Inflammatory macrophage (primary cell): Measurements from ENCODE around the gene TRABD2B.

Source experiments
- DNase-seq, 2 donors: peaks; one replicate each; pipeline ENCODE4 v3.0.0-alpha.2; 2020 to 2022

Gene TRABD2B

DNA sequence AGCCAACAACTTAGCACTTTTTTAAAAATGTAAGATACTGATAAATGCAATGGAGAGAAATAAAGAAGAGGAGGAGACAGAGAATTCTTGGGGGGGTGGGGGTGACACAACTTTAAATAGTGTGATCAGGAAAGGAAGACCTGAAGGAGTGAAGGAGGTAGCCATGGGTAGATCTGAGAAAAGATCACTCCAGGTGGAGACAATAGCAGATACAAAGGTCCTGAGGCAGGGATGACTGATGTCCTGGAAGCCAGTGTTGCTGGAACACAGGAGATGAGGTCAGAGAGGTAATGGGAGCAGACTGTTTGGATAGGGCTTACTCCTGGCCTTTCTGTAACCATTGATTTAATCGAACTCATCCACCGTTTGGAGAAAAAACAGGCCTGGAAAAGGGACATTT is 24.6 kb upstream of the TRABD2B start:
- DNase-seq, result no peak

DNA sequence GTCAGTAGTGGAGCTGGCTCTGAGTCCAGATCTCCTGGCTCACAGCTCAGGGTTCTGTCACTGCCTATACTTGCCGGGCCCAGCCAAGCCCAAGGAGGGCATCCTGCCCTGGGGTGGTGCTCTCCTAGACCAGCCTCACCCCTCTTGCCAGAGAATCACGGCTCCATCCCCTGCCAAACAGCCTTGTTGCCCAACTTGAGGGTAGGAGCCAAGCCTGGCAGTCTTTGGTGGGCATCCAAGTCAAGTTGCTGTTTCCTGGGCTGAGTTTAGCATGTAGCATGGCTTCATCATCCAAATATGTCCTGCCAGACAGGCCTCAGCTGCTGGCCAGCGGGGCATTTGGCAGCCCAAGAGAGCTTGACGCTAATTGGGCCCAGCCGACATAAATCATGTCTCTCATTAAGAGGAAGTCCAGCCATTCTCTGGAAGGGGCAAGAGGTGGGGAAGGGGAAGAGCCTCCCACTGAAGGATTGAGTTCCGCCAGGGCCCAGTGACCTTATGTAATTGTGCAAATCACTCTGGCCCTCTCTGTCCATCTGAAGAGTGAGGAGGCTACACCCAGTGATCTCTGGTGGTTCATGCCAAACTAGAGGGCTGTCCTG is 22.6 kb upstream of the TRABD2B start:
- DNase-seq, result peak in 1 of 2 donors; percentile 2

DNA sequence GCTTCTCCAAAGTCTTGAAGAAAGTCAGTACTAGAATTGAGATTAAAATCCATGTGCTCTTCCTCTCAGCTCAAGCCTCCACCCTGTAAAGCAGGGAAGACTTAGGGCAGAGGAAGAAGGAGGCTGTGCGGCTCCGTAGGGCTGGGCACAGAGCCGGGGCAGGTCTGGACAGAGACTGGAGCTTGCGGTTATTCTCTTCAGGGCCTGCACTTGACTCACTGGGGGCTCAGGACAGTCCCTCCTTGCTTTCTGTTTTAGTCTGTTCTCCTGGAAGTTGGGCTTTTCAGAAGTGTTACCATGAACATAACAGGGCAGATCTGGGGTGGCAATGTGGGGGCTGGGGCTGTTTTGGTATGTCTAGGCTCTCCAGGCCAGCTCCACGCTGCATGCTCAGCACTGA is 21.6 kb upstream of the TRABD2B start:
- no peak for DNase-seq

DNA sequence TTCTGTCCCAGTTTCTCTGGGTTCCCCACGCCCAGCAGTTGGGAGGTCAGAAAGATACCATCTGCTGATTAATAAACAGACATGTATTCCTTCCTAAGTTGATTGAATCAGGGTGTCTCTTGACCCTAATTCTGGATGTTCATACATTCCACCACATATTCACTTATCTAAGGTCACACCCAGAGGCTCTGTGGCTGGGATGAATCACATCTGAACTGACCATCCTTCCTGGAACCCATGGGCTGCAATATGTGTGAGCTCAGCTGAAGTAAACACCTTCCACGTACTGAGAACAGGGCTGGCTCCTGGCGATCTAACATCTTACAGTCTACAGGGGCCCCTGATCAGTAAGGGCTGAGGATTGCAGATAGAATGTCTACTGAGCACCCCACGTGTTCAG is 20.5 kb upstream of the TRABD2B start:
- no peak for DNase-seq

DNA sequence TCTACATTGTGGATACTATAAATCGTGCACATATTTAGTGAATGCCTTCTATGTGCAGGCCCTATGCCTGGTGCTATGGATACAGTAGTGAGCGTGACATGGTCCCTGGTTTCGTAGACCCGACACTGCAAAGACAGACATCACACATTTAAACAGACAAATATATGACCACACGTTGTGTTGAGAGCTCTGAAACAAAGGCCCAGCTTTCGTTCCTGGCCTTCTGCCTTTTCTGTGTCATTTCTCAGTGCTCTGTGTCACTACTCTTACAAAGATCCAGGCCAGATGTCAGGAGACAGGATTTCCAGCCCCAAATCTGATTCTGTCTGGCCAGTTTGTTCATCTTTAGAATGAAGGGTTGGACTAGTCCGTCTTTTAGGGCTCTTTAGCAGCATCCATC is 19.3 kb upstream of the TRABD2B start:
- no peak for DNase-seq

DNA sequence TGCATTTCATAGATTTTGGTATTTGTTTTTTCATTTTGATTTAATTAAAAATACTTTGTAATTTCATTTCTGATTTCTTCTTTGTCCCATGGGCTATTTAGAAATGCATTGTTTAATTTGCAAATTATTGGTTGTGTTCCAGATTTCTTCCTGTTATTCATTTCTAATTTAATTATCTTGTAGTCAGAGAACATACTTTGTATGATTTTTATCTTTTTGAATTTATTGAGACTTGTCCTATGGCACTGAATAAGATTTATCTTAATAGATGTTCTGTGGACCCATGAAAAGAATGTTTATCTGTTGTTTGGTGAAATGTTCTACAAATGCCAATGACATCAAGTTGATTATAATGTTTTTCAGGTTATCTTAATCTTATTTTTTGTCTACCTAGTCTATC is 16.1 kb upstream of the TRABD2B start:
- no peak for DNase-seq

DNA sequence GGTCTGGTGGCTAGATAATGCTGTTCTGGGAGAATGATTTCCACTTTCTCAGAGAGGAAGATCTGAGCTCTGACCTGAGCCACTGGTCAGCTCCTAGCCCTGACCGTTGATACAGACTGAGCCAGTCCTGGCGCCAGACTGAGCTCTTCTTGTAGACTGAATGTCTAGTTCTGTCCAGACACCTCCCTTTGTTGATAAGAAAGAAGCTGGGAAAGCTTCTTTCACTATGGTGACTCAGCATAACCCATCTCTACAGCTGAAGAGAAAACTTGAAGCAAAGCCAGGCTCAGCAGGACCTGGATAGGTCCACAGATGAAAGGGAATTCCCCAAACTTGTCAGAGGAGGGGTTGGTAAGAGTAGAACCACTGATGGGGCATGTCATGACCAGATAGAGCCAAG is 9.9 kb upstream of the TRABD2B start:
- DNase-seq, result no peak

DNA sequence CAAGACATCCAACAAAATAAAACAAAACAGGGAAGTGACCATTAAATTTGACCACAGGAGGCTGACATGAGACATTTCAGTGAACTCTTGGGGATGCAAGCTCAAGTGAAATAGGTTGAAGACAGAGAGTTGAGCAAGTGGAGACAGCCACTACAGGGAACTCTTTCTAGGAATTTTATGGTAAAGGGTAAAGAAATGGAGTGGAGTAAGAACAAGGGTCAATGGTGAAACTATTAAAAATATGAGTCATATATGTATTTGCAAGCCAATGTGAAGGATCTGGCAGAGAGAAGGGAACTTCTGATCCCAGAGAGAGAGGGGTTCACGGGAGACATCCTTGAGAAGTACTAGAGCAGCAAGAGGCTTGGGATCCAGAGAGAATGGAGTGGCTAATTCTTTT is 9.1 kb upstream of the TRABD2B start:
- peak in 1 of 2 donors; percentile 49 for DNase-seq

DNA sequence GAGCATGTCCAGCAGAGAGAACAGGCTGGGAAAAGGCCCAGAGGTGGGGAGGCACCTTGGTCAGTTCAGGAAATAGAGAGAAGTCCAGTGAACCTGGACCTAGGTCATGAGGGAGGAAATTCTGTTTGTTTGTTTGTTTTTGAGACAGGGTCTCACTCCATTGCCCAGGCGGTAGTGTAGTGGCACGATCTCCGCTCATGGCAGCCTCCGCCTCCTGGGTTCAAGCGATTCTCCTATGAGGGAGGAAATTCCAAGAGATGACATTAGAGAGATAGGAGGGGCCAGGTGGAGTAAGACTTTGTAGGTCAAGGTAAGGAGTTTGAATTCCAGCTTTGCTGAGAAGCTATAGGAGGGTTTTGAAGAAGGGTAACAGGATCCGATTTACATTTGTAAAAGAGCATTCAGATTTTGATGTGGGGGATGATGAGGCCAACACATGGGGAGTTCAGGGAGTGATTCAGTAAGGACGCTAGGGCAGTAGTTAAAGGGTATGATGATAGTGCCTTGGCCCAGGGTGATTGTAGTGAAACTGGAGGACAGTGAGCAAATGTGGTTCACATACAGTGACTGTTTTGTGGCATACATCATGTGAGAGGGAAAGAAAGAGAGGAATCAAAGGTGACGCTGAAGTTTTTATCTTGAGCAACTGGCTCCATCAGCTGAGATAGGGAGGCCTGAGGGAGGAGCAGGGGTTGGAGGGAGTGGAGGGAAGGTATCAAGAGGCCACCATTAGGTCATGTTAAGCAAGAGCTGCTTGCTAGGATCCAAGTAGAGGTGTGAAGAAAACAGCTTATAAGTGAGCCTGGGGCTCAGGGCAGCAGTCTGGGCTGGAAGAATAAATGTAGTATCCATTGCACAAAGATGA is 8.3 kb upstream of the TRABD2B start:
- DNase-seq, result no peak

DNA sequence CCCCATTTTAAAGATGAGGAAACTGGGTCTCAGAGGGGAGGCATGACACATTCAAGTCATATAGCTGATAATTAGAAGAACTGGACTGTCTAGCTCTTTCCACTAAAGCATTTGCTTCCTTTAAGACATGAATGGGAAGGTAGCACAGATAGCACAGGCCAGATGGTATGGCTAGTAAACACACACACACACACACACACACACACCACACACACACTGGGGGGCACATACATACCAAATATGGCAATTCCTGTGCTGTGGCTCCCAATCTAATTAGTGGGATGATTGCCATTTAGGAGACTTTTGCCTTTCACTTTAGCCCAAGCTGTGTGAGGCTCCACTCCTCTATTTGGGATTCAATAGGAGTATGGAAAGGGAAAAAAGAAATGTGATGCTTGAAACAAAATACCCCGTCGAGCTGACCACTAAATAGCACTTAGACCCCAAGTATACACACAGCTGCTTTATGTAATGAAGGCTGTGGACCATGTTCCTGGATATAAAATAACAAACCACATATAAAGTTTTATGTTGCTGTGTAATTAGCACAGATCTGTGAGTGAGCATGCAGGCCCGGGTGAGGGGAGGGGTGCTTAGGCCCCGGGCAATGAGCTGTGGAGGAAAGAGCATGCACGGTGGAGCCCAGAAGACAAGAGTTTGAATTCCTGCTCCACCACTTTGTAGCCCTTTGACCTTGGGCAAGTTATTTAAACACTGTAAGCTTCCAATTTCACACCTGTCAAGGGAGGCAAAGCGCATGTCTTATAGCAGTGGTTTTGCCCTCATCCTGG is 6.8 kb upstream of the TRABD2B start:
- DNase-seq, result no peak

DNA sequence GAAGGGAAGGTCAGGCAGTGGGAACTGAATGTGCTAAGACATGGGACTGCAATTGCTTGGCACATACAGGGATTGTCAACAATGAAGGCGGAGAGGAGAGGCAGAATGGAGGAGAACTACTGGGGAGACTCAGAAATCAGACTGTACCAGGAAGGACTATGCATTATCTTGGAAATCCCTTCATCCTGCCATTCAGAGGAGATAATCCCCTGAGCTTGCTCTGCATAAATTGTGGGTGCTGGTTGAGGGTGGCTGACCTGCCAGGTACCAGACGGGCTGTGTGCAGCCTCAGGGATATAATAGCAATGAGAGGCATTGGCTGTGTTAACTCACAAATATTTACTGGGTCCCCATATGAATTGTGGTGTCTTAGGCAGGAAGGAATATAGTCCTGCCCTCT is 5.0 kb upstream of the TRABD2B start:
- no peak for DNase-seq

DNA sequence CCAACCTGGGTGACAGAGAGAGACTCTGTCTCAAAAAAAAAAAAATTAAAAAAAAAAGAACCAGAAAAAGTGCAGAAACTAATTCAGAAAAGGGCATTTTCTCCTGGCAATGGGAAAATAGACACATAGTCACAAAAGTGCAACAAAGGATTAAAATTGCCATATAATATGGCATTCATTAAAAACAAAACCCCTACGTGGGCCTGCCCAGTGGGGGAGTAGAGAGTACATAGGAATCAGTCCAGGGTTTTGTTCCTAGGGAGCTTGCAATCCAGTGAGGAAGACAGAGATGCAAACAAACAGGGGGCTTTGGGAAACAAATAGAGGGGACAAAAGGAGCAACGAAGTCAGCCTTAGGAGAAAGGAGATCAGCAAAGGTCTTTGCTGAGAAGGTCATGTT is 4.5 kb upstream of the TRABD2B start:
- no peak for DNase-seq

DNA sequence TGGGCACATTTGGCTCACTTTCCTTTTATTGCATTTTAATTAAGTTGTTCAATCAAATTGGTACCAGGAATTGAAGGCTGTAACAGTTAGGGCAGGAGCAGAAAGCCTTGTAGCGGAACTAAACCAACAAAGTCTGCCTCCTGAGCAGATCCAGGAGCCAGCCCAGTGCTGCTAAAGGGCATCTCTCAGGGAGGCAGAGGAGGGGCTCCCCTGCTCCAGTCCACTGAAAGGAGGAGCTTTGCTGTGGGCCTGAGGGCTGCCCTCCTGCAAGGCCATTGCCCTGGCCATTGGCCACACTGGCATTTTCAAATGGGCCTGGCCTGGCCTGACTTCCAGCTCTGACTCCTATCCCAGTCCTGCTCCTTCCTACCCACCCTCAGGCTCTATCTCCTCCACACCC is 3.7 kb upstream of the TRABD2B start:
- no peak for DNase-seq

DNA sequence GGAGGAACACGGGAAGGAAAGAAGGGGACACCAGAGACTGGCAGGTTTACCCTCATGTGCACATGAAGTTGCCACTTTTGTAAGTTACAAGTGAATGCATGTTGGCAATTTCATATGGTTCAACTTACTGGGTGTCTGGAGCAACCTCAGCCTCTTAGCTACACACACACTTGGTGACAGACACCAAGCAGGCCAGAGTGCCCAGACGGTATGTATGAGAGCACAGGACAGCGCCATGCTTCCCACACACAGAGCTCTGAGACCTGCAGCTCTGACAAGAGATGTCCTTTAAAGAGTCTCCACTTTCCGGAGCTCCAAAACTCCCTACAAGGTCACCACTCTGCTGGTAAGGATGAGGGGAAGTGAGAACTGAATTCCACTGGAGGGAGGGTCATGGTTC is 1.9 kb upstream of the TRABD2B start:
- no peak for DNase-seq

DNA sequence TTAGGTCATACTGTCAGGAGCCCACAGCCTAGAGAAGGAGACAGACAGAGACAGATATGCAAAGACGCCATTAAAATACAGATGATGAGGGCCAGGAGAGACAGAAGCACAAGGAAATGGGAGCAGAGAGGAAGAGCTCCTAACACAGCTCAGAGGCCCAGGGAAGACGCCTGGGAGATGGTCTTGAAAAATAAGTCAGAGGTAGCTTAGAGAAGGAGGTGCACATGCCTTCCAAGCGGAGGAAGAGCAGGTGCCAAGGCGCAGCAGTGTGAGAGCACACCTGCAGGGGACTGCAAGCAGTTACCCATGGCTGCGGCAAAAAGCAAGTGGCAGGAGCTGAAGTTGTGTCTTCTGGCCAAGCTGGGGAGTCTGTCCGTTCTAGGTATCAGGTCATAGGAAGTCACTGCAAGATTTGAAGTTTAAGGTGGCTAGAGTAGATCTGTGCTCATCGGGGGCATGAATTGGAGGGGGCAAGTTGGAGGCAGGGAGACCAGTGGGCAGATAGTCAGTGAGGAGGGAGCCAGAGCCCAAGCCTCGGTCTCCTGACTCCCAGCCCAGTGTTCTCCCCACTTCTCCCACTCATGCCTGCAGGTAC is 1.3 kb upstream of the TRABD2B start:
- no peak for DNase-seq

DNA sequence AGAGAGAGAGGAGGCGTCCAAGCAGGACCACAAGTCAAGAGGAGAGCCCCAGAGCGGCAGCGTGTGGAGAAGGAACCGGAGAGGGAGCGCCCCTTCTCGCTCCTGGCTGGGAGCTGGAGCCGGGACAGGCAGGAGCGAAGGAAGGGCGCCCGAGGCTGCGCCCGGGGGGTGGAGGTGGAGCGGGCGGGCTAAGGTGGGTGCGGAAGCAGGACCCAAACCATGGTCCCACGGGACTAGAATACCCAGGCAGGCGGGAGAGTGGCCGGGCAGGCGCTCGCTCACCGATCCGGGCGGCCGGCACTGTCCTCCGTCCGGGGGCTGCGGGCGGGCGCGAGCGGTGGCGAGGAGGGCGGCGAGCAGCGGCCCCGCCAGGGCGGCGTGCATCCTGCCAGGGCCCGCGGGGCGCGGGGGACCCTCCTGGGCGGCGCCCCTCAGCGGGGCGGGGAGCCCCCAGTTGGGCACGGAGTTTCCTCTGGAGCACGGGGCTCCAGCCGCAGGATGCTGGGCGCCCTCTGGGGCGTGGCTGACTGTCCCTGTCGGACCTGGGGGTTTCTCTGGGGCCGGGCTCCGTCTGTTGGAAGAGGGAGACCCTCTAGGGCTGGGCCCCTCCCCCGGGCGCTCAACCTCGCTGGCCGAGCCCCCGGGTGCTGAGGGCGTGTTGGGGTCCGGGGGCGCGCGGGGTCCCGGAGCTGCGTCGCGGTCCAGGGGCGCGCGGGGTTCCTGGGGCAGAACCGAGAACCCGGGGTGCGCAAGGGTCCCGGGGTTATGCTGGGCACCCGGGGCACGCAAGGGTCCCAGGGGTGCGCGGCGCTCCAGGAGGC is 569 bp downstream of the TRABD2B start:
- no peak for DNase-seq

DNA sequence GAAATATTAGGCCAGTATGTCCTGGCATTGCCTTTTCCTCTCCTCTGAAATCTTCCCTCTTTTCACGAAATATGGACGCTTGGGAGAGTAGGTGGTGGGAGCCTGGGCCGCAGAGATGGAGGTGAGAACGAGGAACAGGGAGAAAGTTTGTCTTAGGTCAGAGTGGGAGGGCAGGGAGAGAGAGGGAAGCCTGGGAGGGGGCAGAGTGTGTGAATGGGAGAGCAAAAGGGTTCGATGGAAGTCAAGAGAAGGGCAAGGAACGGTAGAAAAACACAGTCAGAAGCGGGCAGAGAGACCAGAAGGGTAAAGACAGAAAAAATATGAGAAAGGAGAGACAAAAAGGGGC is 1.2 kb downstream of the TRABD2B start:
- DNase-seq, result no peak

DNA sequence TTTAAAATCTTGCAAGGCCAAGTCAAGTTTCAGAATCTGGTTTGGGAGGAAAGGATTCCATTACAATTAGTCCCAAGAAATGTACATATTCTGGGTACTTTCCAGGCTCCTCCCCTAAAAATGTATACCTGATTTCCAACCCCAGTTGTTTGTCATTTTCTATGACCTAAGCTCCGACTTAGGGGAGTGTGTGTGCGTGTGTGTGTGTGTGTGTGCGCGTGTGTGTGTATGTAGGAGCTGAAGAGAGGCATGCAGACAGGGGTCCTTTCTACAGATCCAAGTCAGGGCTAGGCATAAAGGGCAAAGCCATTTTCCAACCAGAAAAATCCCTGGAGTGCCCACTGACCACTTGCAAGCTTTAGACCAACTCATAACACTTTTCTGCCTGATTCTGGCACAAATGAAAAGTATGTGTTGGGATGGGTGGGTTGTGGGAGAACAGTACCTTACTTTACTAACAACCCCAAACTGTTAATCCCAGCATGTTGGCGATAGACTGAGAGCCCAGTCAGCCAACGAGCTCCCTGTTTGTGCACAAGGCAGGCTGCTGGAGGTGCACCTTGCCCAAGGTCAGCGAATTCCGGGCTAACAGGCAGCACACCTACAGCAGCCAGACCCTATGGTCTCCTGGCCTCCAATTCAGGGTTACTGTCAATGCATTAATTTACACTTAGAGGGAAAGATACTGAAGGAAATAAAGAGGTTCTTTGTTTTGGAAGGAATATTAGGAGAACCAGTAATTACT is 1.7 kb downstream of the TRABD2B start:
- DNase-seq, result no peak

DNA sequence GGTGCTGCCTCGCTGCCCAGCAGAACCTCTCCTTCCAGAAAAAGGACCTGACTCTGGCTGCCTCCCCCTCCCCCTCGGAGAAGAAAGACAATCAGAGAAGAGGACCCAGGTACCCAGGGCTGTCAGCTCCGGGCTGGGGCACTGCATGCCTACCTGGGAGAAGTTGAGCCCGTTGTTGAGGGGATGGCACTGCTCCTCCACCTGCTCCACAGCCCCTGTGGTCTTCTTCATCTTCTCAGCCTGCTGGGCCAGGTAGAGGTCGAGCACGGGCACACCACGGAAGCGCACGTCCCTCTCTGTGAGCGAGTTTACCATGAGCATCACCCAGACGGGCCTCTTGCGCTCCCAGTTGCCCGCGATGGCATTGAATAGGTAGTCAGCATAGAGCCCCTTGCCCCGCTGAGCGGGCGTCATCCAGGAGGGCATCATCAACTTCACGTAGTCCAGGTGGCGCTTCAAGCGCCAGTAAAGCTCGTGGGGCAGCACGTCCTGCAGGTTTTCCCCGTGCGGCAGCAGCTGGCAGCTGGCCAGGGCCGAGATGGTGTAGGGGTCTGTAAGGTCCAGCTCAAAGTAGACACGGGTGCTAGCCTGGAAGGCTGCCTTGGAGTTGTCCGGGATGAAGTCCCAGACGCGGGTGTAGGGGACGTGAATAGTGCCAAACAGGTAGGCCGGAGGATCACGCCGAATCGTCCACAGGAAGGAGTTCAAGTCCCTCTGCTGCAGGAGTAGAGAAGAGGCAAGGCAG is 3.1 kb downstream of the TRABD2B start:
- no peak for DNase-seq

DNA sequence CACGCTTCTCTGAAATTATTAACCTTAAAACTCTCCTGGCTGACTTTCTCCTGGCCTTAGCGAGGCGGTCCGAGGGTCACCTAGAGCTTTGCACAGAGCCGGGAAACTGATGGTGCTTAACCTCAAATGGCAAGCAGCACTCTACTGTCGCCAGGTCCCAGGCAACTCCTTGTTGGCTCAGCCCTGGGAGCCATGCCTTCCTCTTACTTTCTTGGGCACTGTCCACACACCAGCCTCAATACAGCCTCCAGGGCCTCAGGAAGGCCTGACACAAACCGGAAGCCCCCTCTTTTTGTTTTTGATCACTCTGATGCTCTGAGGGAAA is 3.8 kb downstream of the TRABD2B start:
- DNase-seq, result no peak

DNA sequence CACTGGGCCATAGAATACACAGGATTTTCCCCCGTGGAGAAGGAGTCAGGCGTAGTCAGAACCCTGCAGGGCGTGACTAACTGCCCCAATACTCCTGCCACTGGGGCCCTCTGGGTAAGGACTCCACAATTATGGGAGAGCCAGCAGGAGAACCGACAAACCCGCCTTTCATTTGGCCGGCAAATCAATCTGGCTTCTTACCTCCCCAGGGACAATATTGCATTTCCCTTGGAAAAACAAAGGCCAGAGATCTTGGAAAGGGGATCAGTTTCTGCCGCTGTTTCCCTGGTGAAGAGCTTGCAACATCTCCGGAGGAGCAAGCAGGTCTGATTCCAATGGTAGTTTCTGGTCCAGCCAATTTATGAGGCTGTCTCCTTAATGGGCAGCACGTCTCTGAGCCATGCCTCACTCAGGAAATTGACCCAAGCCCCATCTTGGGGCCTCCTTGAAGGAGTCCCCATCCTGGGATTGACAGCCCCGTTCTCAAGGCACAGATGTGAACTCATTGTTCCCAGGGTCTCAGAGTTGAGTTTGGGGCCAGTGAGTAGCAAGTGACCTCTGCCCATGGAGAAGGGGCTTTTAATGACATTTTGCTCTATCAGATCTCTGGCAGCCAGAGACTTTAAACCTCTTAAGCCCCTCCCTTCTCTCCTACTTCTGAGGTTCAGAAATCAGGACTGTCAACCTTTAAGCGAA is 4.3 kb downstream of the TRABD2B start:
- no peak for DNase-seq
